Measurements from ENCODE around the gene C20orf144. TPM values are rescaled to one million over a fixed set of nuclear protein-coding genes. Genes with fewer than 3 reads are reported as not detected.
A peak's percentile ranks its signal among the peaks of the same experiment; 100 is the strongest.

C20orf144 gene
- total RNA-seq, 1 donor from 2014 or later, result 0.82 TPM

GRCh38 chr20:33687993-33688937, 26.1 kb downstream of the C20orf144 start:
- H3K36me3 Mint-ChIP-seq, result no peaks in the 10 kb centered on the region
- H3K9me3 Mint-ChIP-seq, result no peaks in the 10 kb centered on the region
- peak overlapping the region; percentile 57 for H3K27ac Mint-ChIP-seq
- no peak for TF ChIP-seq CTCF (conservative IDR thresholded peaks at IDR 0.05)
- H3K4me3 Mint-ChIP-seq, result peak overlapping the region; percentile 47
- peaks cover 18% of the 10 kb centered on the region for H3K4me1 Mint-ChIP-seq (ENCODE audit: unreplicated experiment)
- no peak for DNase-seq (ENCODE audit: extremely low spot score, unreplicated experiment)
- H3K27me3 Mint-ChIP-seq, result no peaks in the 10 kb centered on the region

- Mint-ChIP-seq H3K36me3 (no peaks in the 10 kb centered on the region), H3K27me3 (no peaks in the 10 kb centered on the region), H3K27ac (no peak overlapping the region), H3K4me3 (no peak overlapping the region), H3K9me3 (no peaks in the 10 kb centered on the region), H3K4me1 (ENCODE audit: unreplicated experiment) (peaks cover 19% of the 10 kb centered on the region)
- no peak for DNase-seq (ENCODE audit: extremely low spot score, unreplicated experiment)
- no peak for TF ChIP-seq CTCF (conservative IDR thresholded peaks at IDR 0.05)
These were observed 26.9 kb downstream of the C20orf144 start for GRCh38 chr20:33688938-33689424.

- H3K4me3 Mint-ChIP-seq, result no peak overlapping the region
- no peak overlapping the region for H3K27ac Mint-ChIP-seq
- H3K27me3 Mint-ChIP-seq, result no peaks in the 10 kb centered on the region
- H3K36me3 Mint-ChIP-seq, result no peaks in the 10 kb centered on the region
- TF ChIP-seq CTCF (conservative IDR thresholded peaks at IDR 0.05), result no peak
- H3K4me1 Mint-ChIP-seq (ENCODE audit: unreplicated experiment), result peaks cover 24% of the 10 kb centered on the region
- DNase-seq (ENCODE audit: extremely low spot score, unreplicated experiment), result no peak
- no peaks in the 10 kb centered on the region for H3K9me3 Mint-ChIP-seq
These were observed 27.4 kb downstream of the C20orf144 start for GRCh38 chr20:33689493-33689892.

GRCh38 chr20:33689973-33690372, 27.8 kb downstream of the C20orf144 start:
- H3K27ac Mint-ChIP-seq, result no peak overlapping the region
- H3K4me3 Mint-ChIP-seq, result no peak overlapping the region
- DNase-seq (ENCODE audit: extremely low spot score, unreplicated experiment), result no peak
- no peak for TF ChIP-seq CTCF (conservative IDR thresholded peaks at IDR 0.05)
- H3K9me3 Mint-ChIP-seq, result no peaks in the 10 kb centered on the region
- peaks cover 22% of the 10 kb centered on the region for H3K4me1 Mint-ChIP-seq (ENCODE audit: unreplicated experiment)
- H3K36me3 Mint-ChIP-seq, result no peaks in the 10 kb centered on the region
- no peaks in the 10 kb centered on the region for H3K27me3 Mint-ChIP-seq

GRCh38 chr20:33693289-33693688, 31.2 kb downstream of the C20orf144 start:
- Mint-ChIP-seq H3K27ac (no peak overlapping the region), H3K27me3 (no peaks in the 10 kb centered on the region), H3K9me3 (no peaks in the 10 kb centered on the region), H3K4me3 (no peak overlapping the region), H3K4me1 (ENCODE audit: unreplicated experiment) (peaks cover 18% of the 10 kb centered on the region), H3K36me3 (no peaks in the 10 kb centered on the region)
- no peak for DNase-seq (ENCODE audit: extremely low spot score, unreplicated experiment)
- TF ChIP-seq CTCF (conservative IDR thresholded peaks at IDR 0.05), result no peak

Measured in type B pancreatic cell (in vitro differentiated cells).